Epidermal melanocyte (primary cell): Measurements from ENCODE around the gene BICRA.
"Not testable (repeated sequence)": the region's sequence is repeated elsewhere in the genome, so short reads cannot be mapped to it uniquely, and the experiment has no call there.

Experiments
- DNase-seq: peaks from one replicate; pipeline ENCODE4 v3.0.0; 2011; ENCODE audit warnings: low spot score; ENCODE audit not compliant: insufficient read length

The BICRA gene

GRCh38 chr19:47714339-47714738 lies 105.4 kb downstream of the BICRA start:
- DNase-seq, result no peak

GRCh38 chr19:47714855-47715254 lies 105.9 kb downstream of the BICRA start:
- DNase-seq, result not testable (repeated sequence)

GRCh38 chr19:47716270-47716937 lies 107.5 kb downstream of the BICRA start:
- no peak for DNase-seq

- not testable (repeated sequence) for DNase-seq
Measured at GRCh38 chr19:47718415-47719046, 109.6 kb downstream of the BICRA start.

- peak; percentile 43 for DNase-seq
Measured at GRCh38 chr19:47719047-47719859, 110.3 kb downstream of the BICRA start.

GRCh38 chr19:47720669-47721422 lies 111.9 kb downstream of the BICRA start:
- no peak for DNase-seq

GRCh38 chr19:47723581-47723940 lies 114.6 kb downstream of the BICRA start:
- DNase-seq, result no peak

GRCh38 chr19:47725759-47726401 lies 116.9 kb downstream of the BICRA start:
- no peak for DNase-seq

- DNase-seq, result no peak
Measured at GRCh38 chr19:47726467-47726866, 117.5 kb downstream of the BICRA start.

GRCh38 chr19:47728295-47728694 lies 119.4 kb downstream of the BICRA start:
- not testable (repeated sequence) for DNase-seq

GRCh38 chr19:47729468-47729798 lies 120.5 kb downstream of the BICRA start:
- DNase-seq, result no peak

- DNase-seq, result no peak
Measured at GRCh38 chr19:47729799-47730520, 121.0 kb downstream of the BICRA start.

- DNase-seq, result no peak
Measured at GRCh38 chr19:47730521-47730889, 121.6 kb downstream of the BICRA start.

- DNase-seq, result no peak
Measured at GRCh38 chr19:47730910-47731309, 122.0 kb downstream of the BICRA start.

- DNase-seq, result no peak
Measured at GRCh38 chr19:47735131-47735530, 126.2 kb downstream of the BICRA start.

- no peak for DNase-seq
Measured at GRCh38 chr19:47740866-47741519, 132.1 kb downstream of the BICRA start.

- no peak for DNase-seq
Measured at GRCh38 chr19:47741544-47742140, 132.7 kb downstream of the BICRA start.

- no peak for DNase-seq
Measured at GRCh38 chr19:47742634-47743033, 133.7 kb downstream of the BICRA start.

- peak; percentile 99 for DNase-seq
Measured at GRCh38 chr19:47745010-47745901, 136.3 kb downstream of the BICRA start, which contains the start of gene NOP53. TSS of gene NOP53 (plus strand) at chr19:47745546. CDS start at chr19:47745560, 14 bp downstream.
